HUDEP-2 (cell line): ENCODE measurements around the gene TMTC2.

Source experiments
- DNase-seq, 76 experiments: peaks; one replicate each; lab custom pipeline; 2025; ENCODE audit not compliant: unreplicated experiment in 76 of 76; lab: John Stamatoyannopoulos, UW

The TMTC2 gene

GRCh38 chr12:83049306-83049705 lies 362.6 kb downstream of the TMTC2 start:
- no peak for DNase-seq

- peak in 10 of 76 experiments; percentile 2 to 57 (median 27) for DNase-seq
Measured at GRCh38 chr12:83052890-83053541, 366.3 kb downstream of the TMTC2 start.

GRCh38 chr12:83057436-83057835 lies 370.7 kb downstream of the TMTC2 start:
- DNase-seq, result no peak

- DNase-seq, result no peak
Measured at GRCh38 chr12:83059107-83059506, 372.4 kb downstream of the TMTC2 start.

GRCh38 chr12:83065562-83065961 lies 378.9 kb downstream of the TMTC2 start:
- no peak for DNase-seq

- DNase-seq, result no peak
Measured at GRCh38 chr12:83067981-83068380, 381.3 kb downstream of the TMTC2 start.

- DNase-seq, result peak in 1 of 76 experiments; percentile 7
Measured at GRCh38 chr12:83074358-83074894, 387.7 kb downstream of the TMTC2 start.

GRCh38 chr12:83075471-83075870 lies 388.8 kb downstream of the TMTC2 start:
- no peak for DNase-seq

- DNase-seq, result no peak
Measured at GRCh38 chr12:83077041-83077440, 390.3 kb downstream of the TMTC2 start.

- no peak for DNase-seq
Measured at GRCh38 chr12:83082690-83083276, 396.1 kb downstream of the TMTC2 start.

- no peak for DNase-seq
Measured at GRCh38 chr12:83083616-83084015, 396.9 kb downstream of the TMTC2 start.

GRCh38 chr12:83084516-83085234 lies 398.0 kb downstream of the TMTC2 start:
- DNase-seq, result no peak

- no peak for DNase-seq
Measured at GRCh38 chr12:83086023-83086422, 399.3 kb downstream of the TMTC2 start.

- no peak for DNase-seq
Measured at GRCh38 chr12:83089575-83089974, 402.9 kb downstream of the TMTC2 start.

- DNase-seq, result no peak
Measured at GRCh38 chr12:83092129-83092528, 405.4 kb downstream of the TMTC2 start.

GRCh38 chr12:83092606-83093005 lies 405.9 kb downstream of the TMTC2 start:
- DNase-seq, result no peak

GRCh38 chr12:83093426-83093825 lies 406.7 kb downstream of the TMTC2 start:
- DNase-seq, result no peak

- no peak for DNase-seq
Measured at GRCh38 chr12:83097643-83098342, 411.1 kb downstream of the TMTC2 start.

GRCh38 chr12:83099436-83099835 lies 412.7 kb downstream of the TMTC2 start:
- DNase-seq, result no peak

- no peak for DNase-seq
Measured at GRCh38 chr12:83102499-83102898, 415.8 kb downstream of the TMTC2 start.

- DNase-seq, result no peak
Measured at GRCh38 chr12:83106873-83107272, 420.2 kb downstream of the TMTC2 start.
